HepG2 (cell line): ENCODE measurements around the gene OGFOD3. TPM values are rescaled to one million over a fixed set of nuclear protein-coding genes. Genes with fewer than 3 reads are reported as not detected.

ENCODE experiments used
- HMGXB3 ChIP-seq: sonication (generic); formaldehyde crosslinking; IDR thresholded peaks from 2 replicates; pipeline ENCODE4 v1.4.0; 2020; ENCODE audit warnings: missing genetic modification reagents, borderline replicate concordance
- IRX3 ChIP-seq: sonication (generic); formaldehyde crosslinking; IDR thresholded peaks from 2 replicates; pipeline ENCODE4 v1.8.1; 2023; ENCODE audit warnings: mild to moderate bottlenecking, low read depth, missing genetic modification reagents, borderline replicate concordance
- KMT2B ChIP-seq: IDR thresholded peaks from 2 replicates; pipeline ENCODE4 v1.6.1; 2016; ENCODE audit warnings: missing genetic modification reagents, missing compliant biosample characterization
- MAFK ChIP-seq, 2 experiments: IDR thresholded peaks in 1 of 2; conservative IDR thresholded peaks in 1 of 2; 2 replicates each; pipeline ENCODE4 v1.6.1; 2011; ENCODE audit warnings: improper control_type of control experiment in 2 of 2, low read length in 2 of 2
- NCOA2 ChIP-seq: sonication (generic); formaldehyde crosslinking; IDR thresholded peaks from 2 replicates; pipeline ENCODE4 v1.8.0; 2022; ENCODE audit warnings: inconsistent platforms
- NFKB2 ChIP-seq: sonication (generic); formaldehyde crosslinking; IDR thresholded peaks from 2 replicates; pipeline ENCODE4 v1.4.0; 2020; ENCODE audit warnings: missing genetic modification reagents, borderline replicate concordance
- RARA ChIP-seq: IDR thresholded peaks from 2 replicates; pipeline ENCODE4 v1.6.1; 2016; ENCODE audit warnings: missing genetic modification reagents, missing compliant biosample characterization
- RBM39 ChIP-seq: fragments of 200-400 bp; formaldehyde crosslinking; IDR thresholded peaks from one replicate; pipeline ENCODE4 v1.6.1; 2018; ENCODE audit warnings: antibody characterized with exemption, mild to moderate bottlenecking, low read depth, low read length; ENCODE audit not compliant: poor library complexity, severe bottlenecking
- RXRA ChIP-seq: sonication (generic); formaldehyde crosslinking; IDR thresholded peaks from 2 replicates; pipeline ENCODE4 v1.5.1; 2020; ENCODE audit warnings: missing genetic modification reagents
- SIX1 ChIP-seq: sonication (generic); formaldehyde crosslinking; IDR thresholded peaks from 2 replicates; pipeline ENCODE4 v1.4.0; 2020; ENCODE audit warnings: missing genetic modification reagents, borderline replicate concordance
- SNAPC5 ChIP-seq: sonication (generic); formaldehyde crosslinking; IDR thresholded peaks from 2 replicates; pipeline ENCODE4 v1.8.1; 2023; ENCODE audit warnings: mild to moderate bottlenecking, missing genetic modification reagents, borderline replicate concordance
- TOE1 ChIP-seq: sonication (generic); formaldehyde crosslinking; IDR thresholded peaks from 2 replicates; pipeline ENCODE4 v1.4.0; 2020; ENCODE audit warnings: mild to moderate bottlenecking, missing genetic modification reagents
- ZNF276 ChIP-seq: sonication (generic); formaldehyde crosslinking; IDR thresholded peaks from 2 replicates; pipeline ENCODE4 v1.4.0; 2020; ENCODE audit warnings: mild to moderate bottlenecking, low read depth, missing genetic modification reagents
- ZNF3 ChIP-seq: IDR thresholded peaks from 2 replicates; pipeline ENCODE4 v1.7.0; 2017; ENCODE audit warnings: inconsistent platforms
- ZNF703 ChIP-seq: sonication (generic); formaldehyde crosslinking; IDR thresholded peaks from 2 replicates; pipeline ENCODE4 v1.5.1; 2020; ENCODE audit warnings: missing genetic modification reagents, mild to moderate bottlenecking, moderate library complexity, borderline replicate concordance
- polyA plus RNA-seq, 8 experiments: library from polyadenylated mRNA; depleted of rRNA in 3 of 8; stranded (reverse) in 7 of 8; unstranded in 1 of 8; fragments of >200 nt; fragmentation: Illumina TruSeq in 4 of 8; extraction: Trizol in 4 of 8; gene quantifications; 2 replicates each; pipeline versions ENCODE4 v1.2.1 to v1.2.3, GENCODE V29; 2011 to 2016; ENCODE audit warnings: low read depth in 4 of 8, missing spikeins in 1 of 8, mixed read lengths in 1 of 8; ENCODE audit not compliant: insufficient read depth in 1 of 8
- total RNA-seq, 5 experiments: library from RNA; depleted of rRNA; stranded (reverse); fragments of >200 nt; fragmentation: Illumina TruSeq; extraction: Trizol; gene quantifications; 2 replicates each; pipeline ENCODE4 v1.2.3, GENCODE V29; 2016; ENCODE audit warnings: low read depth in 1 of 5
- TF ChIP-seq, protein P1 (sequence below): sonication (generic); formaldehyde crosslinking; IDR thresholded peaks from 2 replicates; pipeline ENCODE4 v1.5.1; 2020; ENCODE audit warnings: mild to moderate bottlenecking, missing genetic modification reagents, borderline replicate concordance
- TF ChIP-seq, protein P2 (sequence below): sonication (generic); formaldehyde crosslinking; IDR thresholded peaks from 2 replicates; pipeline ENCODE4 v1.5.1; 2020; ENCODE audit warnings: missing genetic modification reagents, mild to moderate bottlenecking, borderline replicate concordance
- TF ChIP-seq, protein P3 (sequence below): sonication (generic); formaldehyde crosslinking; conservative IDR thresholded peaks from 2 replicates; pipeline ENCODE4 v1.8.0; 2022; ENCODE audit warnings: low read depth, missing genetic modification reagents

OGFOD3 gene
- total and polyA plus RNA-seq, 2 of the 13 experiments (the other 11 are each of a cell fraction or from before 2014, with no cell fraction given) = 40.0 to 42.1 TPM

GRCh38 chr17:82351254-82351712, 67.1 kb downstream of the OGFOD3 start (continued):
- TF ChIP-seq, protein P1, sequence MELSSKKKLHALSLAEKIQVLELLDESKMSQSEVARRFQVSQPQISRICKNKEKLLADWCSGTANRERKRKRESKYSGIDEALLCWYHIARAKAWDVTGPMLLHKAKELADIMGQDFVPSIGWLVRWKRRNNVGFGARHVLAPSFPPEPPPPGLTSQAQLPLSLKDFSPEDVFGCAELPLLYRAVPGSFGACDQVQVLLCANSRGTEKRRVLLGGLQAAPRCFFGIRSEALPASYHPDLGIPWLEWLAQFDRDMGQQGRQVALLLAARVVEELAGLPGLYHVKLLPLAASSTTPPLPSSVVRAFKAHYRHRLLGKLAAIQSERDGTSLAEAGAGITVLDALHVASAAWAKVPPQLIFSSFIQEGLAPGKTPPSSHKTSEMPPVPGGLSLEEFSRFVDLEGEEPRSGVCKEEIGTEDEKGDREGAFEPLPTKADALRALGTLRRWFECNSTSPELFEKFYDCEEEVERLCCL (CRISPR knock-in tag) = no peak
- TF ChIP-seq KMT2B (CRISPR knock-in tag) = 0 out of 2 replicates have a peak, but pooled peaks have one; percentile 24
- peak; percentile 56 for TF ChIP-seq RBM39
- 0 out of 2 replicates have a peak, but pooled peaks have one; percentile 53 for TF ChIP-seq ZNF703 (CRISPR knock-in tag)
- no peak for TF ChIP-seq MAFK (conservative IDR thresholded peaks at IDR 0.05 in 1 of 2, IDR thresholded peaks at IDR 0.05 in 1 of 2; ENCODE audit: low read length in 2 of 2)
- TF ChIP-seq RXRA = 0 out of 2 replicates have a peak, but pooled peaks have one; percentile 11
- TF ChIP-seq HMGXB3 (CRISPR knock-in tag) = no peak
- TF ChIP-seq IRX3 (CRISPR knock-in tag) = no peak
- no peak for TF ChIP-seq SIX1 (CRISPR knock-in tag)
- TF ChIP-seq, protein P2, sequence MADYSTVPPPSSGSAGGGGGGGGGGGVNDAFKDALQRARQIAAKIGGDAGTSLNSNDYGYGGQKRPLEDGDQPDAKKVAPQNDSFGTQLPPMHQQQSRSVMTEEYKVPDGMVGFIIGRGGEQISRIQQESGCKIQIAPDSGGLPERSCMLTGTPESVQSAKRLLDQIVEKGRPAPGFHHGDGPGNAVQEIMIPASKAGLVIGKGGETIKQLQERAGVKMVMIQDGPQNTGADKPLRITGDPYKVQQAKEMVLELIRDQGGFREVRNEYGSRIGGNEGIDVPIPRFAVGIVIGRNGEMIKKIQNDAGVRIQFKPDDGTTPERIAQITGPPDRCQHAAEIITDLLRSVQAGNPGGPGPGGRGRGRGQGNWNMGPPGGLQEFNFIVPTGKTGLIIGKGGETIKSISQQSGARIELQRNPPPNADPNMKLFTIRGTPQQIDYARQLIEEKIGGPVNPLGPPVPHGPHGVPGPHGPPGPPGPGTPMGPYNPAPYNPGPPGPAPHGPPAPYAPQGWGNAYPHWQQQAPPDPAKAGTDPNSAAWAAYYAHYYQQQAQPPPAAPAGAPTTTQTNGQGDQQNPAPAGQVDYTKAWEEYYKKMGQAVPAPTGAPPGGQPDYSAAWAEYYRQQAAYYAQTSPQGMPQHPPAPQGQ (CRISPR knock-in tag) = no peak
- no peak for TF ChIP-seq ZNF3 (CRISPR knock-in tag)
- TF ChIP-seq, protein P3, sequence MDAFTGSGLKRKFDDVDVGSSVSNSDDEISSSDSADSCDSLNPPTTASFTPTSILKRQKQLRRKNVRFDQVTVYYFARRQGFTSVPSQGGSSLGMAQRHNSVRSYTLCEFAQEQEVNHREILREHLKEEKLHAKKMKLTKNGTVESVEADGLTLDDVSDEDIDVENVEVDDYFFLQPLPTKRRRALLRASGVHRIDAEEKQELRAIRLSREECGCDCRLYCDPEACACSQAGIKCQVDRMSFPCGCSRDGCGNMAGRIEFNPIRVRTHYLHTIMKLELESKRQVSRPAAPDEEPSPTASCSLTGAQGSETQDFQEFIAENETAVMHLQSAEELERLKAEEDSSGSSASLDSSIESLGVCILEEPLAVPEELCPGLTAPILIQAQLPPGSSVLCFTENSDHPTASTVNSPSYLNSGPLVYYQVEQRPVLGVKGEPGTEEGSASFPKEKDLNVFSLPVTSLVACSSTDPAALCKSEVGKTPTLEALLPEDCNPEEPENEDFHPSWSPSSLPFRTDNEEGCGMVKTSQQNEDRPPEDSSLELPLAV = no peak
- peak; percentile 46; the same call in 1 of the 2 replicates for TF ChIP-seq RARA (CRISPR knock-in tag)
- TF ChIP-seq NFKB2 (CRISPR knock-in tag) = 0 out of 2 replicates have a peak, but pooled peaks have one; percentile 13
- no peak for TF ChIP-seq ZNF276
- TF ChIP-seq TOE1 = no peak
- TF ChIP-seq NCOA2 (CRISPR knock-in tag) = no peak
- TF ChIP-seq SNAPC5 (CRISPR knock-in tag) = no peak
